C4-2B (cell line): ENCODE results near the gene TXNDC17.

Experiments used
- H3K27ac ChIP-seq: fragments of 450-650 bp; 2 replicates; pipeline ENCODE4 v1.5.1; 2017
- ZFX ChIP-seq: fragments of 450-650 bp; IDR thresholded peaks from 2 replicates; pipeline ENCODE4 v1.6.1; 2017
- TF ChIP-seq, protein P1 (sequence below): fragments of 450-650 bp; conservative IDR thresholded peaks from 2 replicates; pipeline ENCODE4 v1.5.1; 2017; ENCODE audit warnings: mild to moderate bottlenecking

Gene TXNDC17

GRCh38 chr17:6623941-6624340 is 16.9 kb upstream of the TXNDC17 start:
- no peak overlapping the region for H3K27ac ChIP-seq
- TF ChIP-seq, protein P1, sequence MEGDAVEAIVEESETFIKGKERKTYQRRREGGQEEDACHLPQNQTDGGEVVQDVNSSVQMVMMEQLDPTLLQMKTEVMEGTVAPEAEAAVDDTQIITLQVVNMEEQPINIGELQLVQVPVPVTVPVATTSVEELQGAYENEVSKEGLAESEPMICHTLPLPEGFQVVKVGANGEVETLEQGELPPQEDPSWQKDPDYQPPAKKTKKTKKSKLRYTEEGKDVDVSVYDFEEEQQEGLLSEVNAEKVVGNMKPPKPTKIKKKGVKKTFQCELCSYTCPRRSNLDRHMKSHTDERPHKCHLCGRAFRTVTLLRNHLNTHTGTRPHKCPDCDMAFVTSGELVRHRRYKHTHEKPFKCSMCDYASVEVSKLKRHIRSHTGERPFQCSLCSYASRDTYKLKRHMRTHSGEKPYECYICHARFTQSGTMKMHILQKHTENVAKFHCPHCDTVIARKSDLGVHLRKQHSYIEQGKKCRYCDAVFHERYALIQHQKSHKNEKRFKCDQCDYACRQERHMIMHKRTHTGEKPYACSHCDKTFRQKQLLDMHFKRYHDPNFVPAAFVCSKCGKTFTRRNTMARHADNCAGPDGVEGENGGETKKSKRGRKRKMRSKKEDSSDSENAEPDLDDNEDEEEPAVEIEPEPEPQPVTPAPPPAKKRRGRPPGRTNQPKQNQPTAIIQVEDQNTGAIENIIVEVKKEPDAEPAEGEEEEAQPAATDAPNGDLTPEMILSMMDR = no peak
- TF ChIP-seq ZFX = no peak

- TF ChIP-seq ZFX = no peak
- TF ChIP-seq, protein P1 = no peak
- no peak overlapping the region for H3K27ac ChIP-seq
Measured at GRCh38 chr17:6626616-6627015, 14.2 kb upstream of the TXNDC17 start.

DNA sequence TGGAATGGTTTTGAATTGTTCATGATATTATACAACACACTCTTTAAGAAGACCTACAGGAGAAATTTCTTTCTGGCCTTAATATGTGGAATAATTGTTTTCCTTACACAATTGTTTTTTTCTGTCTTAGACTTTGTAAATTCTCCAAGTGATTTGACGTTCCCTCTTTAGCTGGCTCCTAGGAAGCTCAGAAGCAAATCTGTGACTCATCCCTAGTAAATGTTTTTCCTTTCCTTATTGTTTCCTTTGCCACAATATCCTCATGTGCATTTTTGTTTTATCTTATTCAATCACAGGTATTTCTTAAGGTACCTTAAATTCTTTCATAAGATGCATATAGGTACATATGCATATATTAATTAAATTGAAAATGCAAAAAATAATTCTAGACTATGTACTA is 13.8 kb upstream of the TXNDC17 start:
- TF ChIP-seq, protein P1 = no peak
- no peak for TF ChIP-seq ZFX
- no peak overlapping the region for H3K27ac ChIP-seq

GRCh38 chr17:6630390-6630789 is 10.5 kb upstream of the TXNDC17 start:
- no peak overlapping the region for H3K27ac ChIP-seq
- no peak for TF ChIP-seq ZFX

- TF ChIP-seq ZFX = no peak
- TF ChIP-seq, protein P1 = no peak
- no peak overlapping the region for H3K27ac ChIP-seq
Measured at GRCh38 chr17:6632530-6632929, 8.3 kb upstream of the TXNDC17 start.

DNA sequence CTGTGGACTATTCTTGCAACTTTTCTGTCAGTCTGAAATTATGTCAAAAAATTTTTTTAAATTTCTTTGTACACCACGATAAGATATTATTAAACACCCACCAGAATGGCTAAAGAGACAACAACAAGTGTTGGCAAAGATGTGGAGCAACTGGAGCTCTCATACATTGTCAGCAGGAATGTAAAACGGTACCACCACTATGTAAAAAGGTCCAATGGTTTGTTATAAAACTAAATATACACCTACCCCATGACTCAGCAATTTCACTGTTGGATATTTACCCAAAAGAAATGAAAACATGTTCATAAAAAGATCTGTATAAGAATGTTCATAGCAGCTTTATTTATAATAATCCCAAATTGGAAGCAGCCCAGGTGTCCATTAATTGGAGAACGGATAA is 7.6 kb upstream of the TXNDC17 start:
- H3K27ac ChIP-seq = no peak overlapping the region
- TF ChIP-seq ZFX = no peak
- TF ChIP-seq, protein P1 = no peak

GRCh38 chr17:6636105-6636504 is 4.8 kb upstream of the TXNDC17 start:
- TF ChIP-seq, protein P1 = no peak
- TF ChIP-seq ZFX = no peak
- H3K27ac ChIP-seq = no peak overlapping the region

DNA sequence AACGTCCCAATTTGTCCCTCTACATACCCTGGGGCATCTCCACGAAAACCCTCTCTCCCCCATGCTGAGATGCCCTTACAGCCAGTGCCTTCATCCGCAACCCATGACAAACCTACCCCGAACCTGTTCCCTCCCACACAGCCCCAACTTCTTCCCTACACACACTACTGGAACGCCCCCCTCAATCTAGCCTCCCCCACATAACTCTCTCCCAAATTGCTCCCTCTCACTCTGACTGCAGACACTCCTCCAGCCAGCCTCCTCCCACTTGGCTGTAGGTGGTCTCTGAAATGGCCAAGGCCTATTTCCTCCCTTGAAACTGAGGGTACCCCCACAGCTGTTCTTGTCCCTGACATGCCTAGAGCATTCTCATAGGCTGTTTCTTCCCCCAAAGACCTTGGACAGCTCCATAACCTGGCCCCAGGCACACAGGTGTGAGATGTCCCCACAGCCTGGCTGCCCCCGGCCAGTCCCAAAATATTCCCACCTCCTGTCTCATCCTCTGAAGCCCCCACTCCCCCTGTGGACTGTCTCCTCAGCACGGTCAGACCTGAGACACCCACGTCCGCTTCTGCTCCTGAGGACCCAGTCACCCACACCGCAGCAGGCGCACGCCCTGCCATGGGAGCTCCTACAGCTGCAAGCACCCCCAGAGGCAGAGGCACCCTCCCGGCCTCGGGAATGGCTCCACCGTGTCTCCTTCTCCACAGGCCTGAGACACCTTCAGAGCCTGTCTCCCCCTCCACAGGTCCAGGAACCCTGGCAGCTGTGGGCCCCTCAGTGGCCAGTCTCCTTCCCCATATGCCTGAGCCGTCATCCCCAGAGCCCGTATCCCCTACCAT is 4.0 kb upstream of the TXNDC17 start:
- TF ChIP-seq ZFX = no peak
- TF ChIP-seq, protein P1 = no peak
- no peak overlapping the region for H3K27ac ChIP-seq
